GM23338 (cell line): ENCODE data around the gene TPP2. TPM values are rescaled to one million over a fixed set of nuclear protein-coding genes. Genes with fewer than 3 reads are reported as not detected.

Experiments
- ATAC-seq: fragments of 200-7000 bp; cut with Tn5 transposase; 3 replicates; pipeline ENCODE4 v1.9.1; 2020
- DNase-seq: peaks from one replicate; pipeline ENCODE4 v3.0.0-alpha.2; 2015; ENCODE audit warnings: low spot score
- H2AFZ ChIP-seq: fragments of 200-600 bp; sonication (generic); 2 replicates; pipeline ENCODE4 v1.8.0; 2016; ENCODE audit warnings: antibody characterized with exemption, mild to moderate bottlenecking, moderate library complexity
- H3F3A ChIP-seq: fragments of 200-600 bp; sonication (generic); replicated peaks from 2 replicates; pipeline ENCODE4 v1.8.0; 2017; ENCODE audit warnings: antibody characterized with exemption, mixed run types, low read depth
- H3K27ac ChIP-seq: fragments of 200-600 bp; sonication (generic); 2 replicates; pipeline ENCODE4 v1.6.1; 2016; ENCODE audit warnings: low read depth
- H3K27me3 ChIP-seq: fragments of 200-600 bp; sonication (generic); 2 replicates; pipeline ENCODE4 v1.8.0; 2016; ENCODE audit warnings: mild to moderate bottlenecking, mixed run types, moderate library complexity; ENCODE audit not compliant: insufficient read depth
- H3K36me3 ChIP-seq: fragments of 200-600 bp; sonication (generic); 2 replicates; pipeline ENCODE4 v1.8.0; 2016; ENCODE audit warnings: mild to moderate bottlenecking; ENCODE audit not compliant: insufficient read depth
- H3K4me1 ChIP-seq: fragments of 200-600 bp; sonication (generic); 2 replicates; pipeline ENCODE4 v1.8.0; 2016; ENCODE audit warnings: mild to moderate bottlenecking, moderate library complexity; ENCODE audit not compliant: insufficient read depth
- H3K4me2 ChIP-seq: fragments of 200-600 bp; sonication (generic); 2 replicates; pipeline ENCODE4 v1.7.1; 2017; ENCODE audit warnings: mixed run types
- H3K4me3 ChIP-seq: fragments of 200-600 bp; sonication (generic); 2 replicates; pipeline ENCODE4 v1.6.1; 2016; ENCODE audit warnings: mixed run types
- H3K79me2 ChIP-seq: fragments of 200-600 bp; sonication (generic); replicated peaks from 2 replicates; pipeline ENCODE4 v1.8.0; 2017; ENCODE audit warnings: mild to moderate bottlenecking; ENCODE audit not compliant: insufficient read depth
- H3K9me2 ChIP-seq: fragments of 200-600 bp; sonication (generic); 2 replicates; pipeline ENCODE4 v1.8.0; 2017; ENCODE audit not compliant: insufficient read depth
- H4K20me1 ChIP-seq: fragments of 200-600 bp; sonication (generic); replicated peaks from 2 replicates; pipeline ENCODE4 v1.8.0; 2017; ENCODE audit warnings: mild to moderate bottlenecking; ENCODE audit not compliant: insufficient read depth
- H3K27ac Mint-ChIP-seq: 2 replicates; pipeline ENCODE4 v1.8.0; 2020; ENCODE audit warnings: inconsistent platforms, mild to moderate bottlenecking, moderate library complexity, mixed read lengths
- H3K27me3 Mint-ChIP-seq: 3 replicates; pipeline ENCODE4 v1.8.0; 2022; ENCODE audit warnings: low read depth, mild to moderate bottlenecking, moderate library complexity, mixed read lengths, inconsistent platforms; ENCODE audit not compliant: insufficient read depth, poor library complexity
- H3K36me3 Mint-ChIP-seq: 3 replicates; pipeline ENCODE4 v1.8.0; 2021; ENCODE audit warnings: low read depth, mild to moderate bottlenecking, inconsistent platforms, moderate library complexity, mixed read lengths
- H3K4me1 Mint-ChIP-seq: 3 replicates; pipeline ENCODE4 v1.8.0; 2020; ENCODE audit warnings: mild to moderate bottlenecking, inconsistent platforms, mixed read lengths
- H3K4me3 Mint-ChIP-seq: 3 replicates; pipeline ENCODE4 v1.8.0; 2021; ENCODE audit warnings: moderate library complexity, mild to moderate bottlenecking, inconsistent platforms, mixed read lengths
- H3K9me3 Mint-ChIP-seq: 3 replicates; pipeline ENCODE4 v1.8.0; 2020; ENCODE audit warnings: moderate library complexity, mild to moderate bottlenecking, inconsistent platforms, mixed read lengths
- EZH2 ChIP-seq: fragments of 200-600 bp; sonication (generic); IDR thresholded peaks from one replicate; pipeline ENCODE4 v1.8.0; 2017; ENCODE audit warnings: antibody characterized with exemption, mild to moderate bottlenecking, low read depth; ENCODE audit not compliant: unreplicated experiment
- JUNB ChIP-seq: IDR thresholded peaks from one replicate; pipeline ENCODE4 v1.6.1; 2016; ENCODE audit warnings: antibody characterized with exemption; ENCODE audit not compliant: unreplicated experiment
- NANOG ChIP-seq: IDR thresholded peaks from 2 replicates; pipeline ENCODE4 v1.6.1; 2016; ENCODE audit warnings: antibody characterized with exemption, borderline replicate concordance
- POLR2AphosphoS5 ChIP-seq: IDR thresholded peaks from 2 replicates; pipeline ENCODE4 v1.6.1; 2016; ENCODE audit warnings: antibody characterized with exemption, low read depth
- ZNF331 ChIP-seq: fragments of 250-450 bp; sonication (Bioruptor Pico); IDR thresholded peaks from 2 replicates; pipeline ENCODE4 v1.5.0; 2020; ENCODE audit warnings: low read depth, mild to moderate bottlenecking, moderate library complexity
- polyA plus RNA-seq: library from polyadenylated mRNA; unstranded; fragments of >200 nt; fragmentation: Nextera tagmentation; extraction: Ambion mirVana; gene quantifications from 2 replicates; pipeline ENCODE4 v1.2.1, GENCODE V29; 2016
- total RNA-seq: library from RNA; depleted of rRNA; stranded (reverse); fragments of >200 nt; shearing (Covaris generic); gene quantifications from 2 replicates; pipeline ENCODE4 v1.2.3, GENCODE V29; 2014
- TF ChIP-seq, protein P1 (sequence below): IDR thresholded peaks from one replicate; pipeline ENCODE4 v1.6.1; 2018; ENCODE audit warnings: antibody characterized with exemption; ENCODE audit not compliant: unreplicated experiment
- TF ChIP-seq, protein P2 (sequence below), 2 experiments: fragments of 200-600 bp in 1 of 2; sonication (generic) in 1 of 2; conservative IDR thresholded peaks; 2 replicates each; pipeline versions ENCODE4 v1.5.1 to v1.6.1; 2016 to 2017; ENCODE audit warnings: antibody characterized with exemption in 2 of 2, low read depth in 2 of 2, mild to moderate bottlenecking in 2 of 2, moderate library complexity in 1 of 2
- TF ChIP-seq, protein P3 (sequence below): fragments of 250-450 bp; sonication (Bioruptor Pico); IDR thresholded peaks from 2 replicates; pipeline ENCODE4 v1.5.0; 2020; ENCODE audit warnings: mild to moderate bottlenecking, moderate library complexity

TPP2 gene
- total and polyA plus RNA-seq, 2 experiments from 2014 or later = 56.6 to 111 TPM

DNA sequence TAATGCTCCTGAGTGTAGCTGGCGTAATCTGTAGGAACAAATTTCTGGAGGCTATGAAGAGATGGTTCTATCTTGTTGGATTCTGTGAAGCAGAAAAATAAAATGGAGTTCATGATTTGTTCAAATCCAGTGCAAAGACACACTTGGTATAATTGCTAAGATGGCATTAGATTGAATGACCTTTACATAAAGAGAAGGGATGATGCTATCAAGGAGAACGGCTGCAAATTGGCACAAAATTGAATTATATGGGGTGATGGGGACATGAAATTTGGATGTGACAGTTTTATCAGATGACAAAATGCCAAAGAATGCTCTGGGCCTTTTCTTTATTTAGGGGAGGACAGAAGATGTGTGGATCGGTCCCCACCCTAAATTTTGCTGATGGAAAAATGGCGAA, 94.1 kb downstream of the TPP2 start:
- DNase-seq (no peak), ATAC-seq (no peak)
- H4K20me1 ChIP-seq = no peaks in the 10 kb centered on the region
- Mint-ChIP-seq H3K4me1 (peaks cover 45% of the 10 kb centered on the region), H3K36me3 (no peaks in the 10 kb centered on the region), H3K27ac (no peak overlapping the region), H3K9me3 (no peaks in the 10 kb centered on the region), H3K27me3 (peaks cover 3% of the 10 kb centered on the region), H3K4me3 (no peak overlapping the region)
- no peak overlapping the region for H3K4me3 ChIP-seq
- TF ChIP-seq JUNB = no peak
- TF ChIP-seq, protein P1, sequence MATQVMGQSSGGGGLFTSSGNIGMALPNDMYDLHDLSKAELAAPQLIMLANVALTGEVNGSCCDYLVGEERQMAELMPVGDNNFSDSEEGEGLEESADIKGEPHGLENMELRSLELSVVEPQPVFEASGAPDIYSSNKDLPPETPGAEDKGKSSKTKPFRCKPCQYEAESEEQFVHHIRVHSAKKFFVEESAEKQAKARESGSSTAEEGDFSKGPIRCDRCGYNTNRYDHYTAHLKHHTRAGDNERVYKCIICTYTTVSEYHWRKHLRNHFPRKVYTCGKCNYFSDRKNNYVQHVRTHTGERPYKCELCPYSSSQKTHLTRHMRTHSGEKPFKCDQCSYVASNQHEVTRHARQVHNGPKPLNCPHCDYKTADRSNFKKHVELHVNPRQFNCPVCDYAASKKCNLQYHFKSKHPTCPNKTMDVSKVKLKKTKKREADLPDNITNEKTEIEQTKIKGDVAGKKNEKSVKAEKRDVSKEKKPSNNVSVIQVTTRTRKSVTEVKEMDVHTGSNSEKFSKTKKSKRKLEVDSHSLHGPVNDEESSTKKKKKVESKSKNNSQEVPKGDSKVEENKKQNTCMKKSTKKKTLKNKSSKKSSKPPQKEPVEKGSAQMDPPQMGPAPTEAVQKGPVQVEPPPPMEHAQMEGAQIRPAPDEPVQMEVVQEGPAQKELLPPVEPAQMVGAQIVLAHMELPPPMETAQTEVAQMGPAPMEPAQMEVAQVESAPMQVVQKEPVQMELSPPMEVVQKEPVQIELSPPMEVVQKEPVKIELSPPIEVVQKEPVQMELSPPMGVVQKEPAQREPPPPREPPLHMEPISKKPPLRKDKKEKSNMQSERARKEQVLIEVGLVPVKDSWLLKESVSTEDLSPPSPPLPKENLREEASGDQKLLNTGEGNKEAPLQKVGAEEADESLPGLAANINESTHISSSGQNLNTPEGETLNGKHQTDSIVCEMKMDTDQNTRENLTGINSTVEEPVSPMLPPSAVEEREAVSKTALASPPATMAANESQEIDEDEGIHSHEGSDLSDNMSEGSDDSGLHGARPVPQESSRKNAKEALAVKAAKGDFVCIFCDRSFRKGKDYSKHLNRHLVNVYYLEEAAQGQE = no peak
- no peak for TF ChIP-seq EZH2
- TF ChIP-seq, protein P2, sequence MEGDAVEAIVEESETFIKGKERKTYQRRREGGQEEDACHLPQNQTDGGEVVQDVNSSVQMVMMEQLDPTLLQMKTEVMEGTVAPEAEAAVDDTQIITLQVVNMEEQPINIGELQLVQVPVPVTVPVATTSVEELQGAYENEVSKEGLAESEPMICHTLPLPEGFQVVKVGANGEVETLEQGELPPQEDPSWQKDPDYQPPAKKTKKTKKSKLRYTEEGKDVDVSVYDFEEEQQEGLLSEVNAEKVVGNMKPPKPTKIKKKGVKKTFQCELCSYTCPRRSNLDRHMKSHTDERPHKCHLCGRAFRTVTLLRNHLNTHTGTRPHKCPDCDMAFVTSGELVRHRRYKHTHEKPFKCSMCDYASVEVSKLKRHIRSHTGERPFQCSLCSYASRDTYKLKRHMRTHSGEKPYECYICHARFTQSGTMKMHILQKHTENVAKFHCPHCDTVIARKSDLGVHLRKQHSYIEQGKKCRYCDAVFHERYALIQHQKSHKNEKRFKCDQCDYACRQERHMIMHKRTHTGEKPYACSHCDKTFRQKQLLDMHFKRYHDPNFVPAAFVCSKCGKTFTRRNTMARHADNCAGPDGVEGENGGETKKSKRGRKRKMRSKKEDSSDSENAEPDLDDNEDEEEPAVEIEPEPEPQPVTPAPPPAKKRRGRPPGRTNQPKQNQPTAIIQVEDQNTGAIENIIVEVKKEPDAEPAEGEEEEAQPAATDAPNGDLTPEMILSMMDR (conservative IDR thresholded peaks at IDR 0.05; ENCODE audit: low read depth in 2 of 2) = no peak
- TF ChIP-seq NANOG = no peak
- TF ChIP-seq POLR2AphosphoS5 = no peak
- TF ChIP-seq ZNF331 = no peak
- no peak overlapping the region for H2AFZ ChIP-seq
- H3K4me2 ChIP-seq = no peak overlapping the region
- H3K4me1 ChIP-seq = peaks cover 30% of the 10 kb centered on the region
- no peaks in the 10 kb centered on the region for H3K79me2 ChIP-seq
- no peaks in the 10 kb centered on the region for H3K36me3 ChIP-seq
- no peaks in the 10 kb centered on the region for H3F3A ChIP-seq
- H3K27ac ChIP-seq = no peak overlapping the region
- no peaks in the 10 kb centered on the region for H3K27me3 ChIP-seq
- H3K9me2 ChIP-seq = no peaks in the 10 kb centered on the region

DNA sequence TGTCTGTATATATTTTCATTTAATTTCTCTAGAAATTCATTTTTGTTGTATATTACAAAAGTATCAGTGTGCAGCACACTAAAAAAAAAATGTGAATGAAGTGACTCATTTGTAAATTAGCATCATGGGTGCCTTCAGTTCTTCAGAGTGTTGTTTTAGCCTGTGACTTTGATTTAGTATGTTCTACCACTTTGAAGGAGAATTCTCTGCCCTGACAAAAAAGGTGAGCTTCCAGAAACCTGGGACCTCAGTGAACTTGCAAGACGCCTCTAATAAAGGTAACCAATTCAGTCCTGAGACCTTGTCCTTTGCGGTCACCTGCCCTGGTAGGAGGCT, 95.7 kb downstream of the TPP2 start:
- H3K79me2 ChIP-seq = no peaks in the 10 kb centered on the region
- no peak overlapping the region for H3K27ac ChIP-seq
- H3F3A ChIP-seq = no peaks in the 10 kb centered on the region
- Mint-ChIP-seq H3K9me3 (no peaks in the 10 kb centered on the region), H3K4me3 (no peak overlapping the region), H3K36me3 (no peaks in the 10 kb centered on the region), H3K4me1 (peaks cover 35% of the 10 kb centered on the region), H3K27ac (no peak overlapping the region), H3K27me3 (peaks cover 3% of the 10 kb centered on the region)
- no peaks in the 10 kb centered on the region for H3K36me3 ChIP-seq
- H4K20me1 ChIP-seq = no peaks in the 10 kb centered on the region
- peaks cover 24% of the 10 kb centered on the region for H3K4me1 ChIP-seq
- H3K27me3 ChIP-seq = no peaks in the 10 kb centered on the region
- DNase-seq = no peak
- H3K4me2 ChIP-seq = peak overlapping the region; percentile 56; the same call in 1 of the 2 replicates
- no peak for ATAC-seq
- H2AFZ ChIP-seq = 0 out of 2 replicates have a peak overlapping the region, but pooled peaks have one; percentile 88
- H3K4me3 ChIP-seq = no peak overlapping the region
- no peaks in the 10 kb centered on the region for H3K9me2 ChIP-seq
- TF ChIP-seq, protein P3, sequence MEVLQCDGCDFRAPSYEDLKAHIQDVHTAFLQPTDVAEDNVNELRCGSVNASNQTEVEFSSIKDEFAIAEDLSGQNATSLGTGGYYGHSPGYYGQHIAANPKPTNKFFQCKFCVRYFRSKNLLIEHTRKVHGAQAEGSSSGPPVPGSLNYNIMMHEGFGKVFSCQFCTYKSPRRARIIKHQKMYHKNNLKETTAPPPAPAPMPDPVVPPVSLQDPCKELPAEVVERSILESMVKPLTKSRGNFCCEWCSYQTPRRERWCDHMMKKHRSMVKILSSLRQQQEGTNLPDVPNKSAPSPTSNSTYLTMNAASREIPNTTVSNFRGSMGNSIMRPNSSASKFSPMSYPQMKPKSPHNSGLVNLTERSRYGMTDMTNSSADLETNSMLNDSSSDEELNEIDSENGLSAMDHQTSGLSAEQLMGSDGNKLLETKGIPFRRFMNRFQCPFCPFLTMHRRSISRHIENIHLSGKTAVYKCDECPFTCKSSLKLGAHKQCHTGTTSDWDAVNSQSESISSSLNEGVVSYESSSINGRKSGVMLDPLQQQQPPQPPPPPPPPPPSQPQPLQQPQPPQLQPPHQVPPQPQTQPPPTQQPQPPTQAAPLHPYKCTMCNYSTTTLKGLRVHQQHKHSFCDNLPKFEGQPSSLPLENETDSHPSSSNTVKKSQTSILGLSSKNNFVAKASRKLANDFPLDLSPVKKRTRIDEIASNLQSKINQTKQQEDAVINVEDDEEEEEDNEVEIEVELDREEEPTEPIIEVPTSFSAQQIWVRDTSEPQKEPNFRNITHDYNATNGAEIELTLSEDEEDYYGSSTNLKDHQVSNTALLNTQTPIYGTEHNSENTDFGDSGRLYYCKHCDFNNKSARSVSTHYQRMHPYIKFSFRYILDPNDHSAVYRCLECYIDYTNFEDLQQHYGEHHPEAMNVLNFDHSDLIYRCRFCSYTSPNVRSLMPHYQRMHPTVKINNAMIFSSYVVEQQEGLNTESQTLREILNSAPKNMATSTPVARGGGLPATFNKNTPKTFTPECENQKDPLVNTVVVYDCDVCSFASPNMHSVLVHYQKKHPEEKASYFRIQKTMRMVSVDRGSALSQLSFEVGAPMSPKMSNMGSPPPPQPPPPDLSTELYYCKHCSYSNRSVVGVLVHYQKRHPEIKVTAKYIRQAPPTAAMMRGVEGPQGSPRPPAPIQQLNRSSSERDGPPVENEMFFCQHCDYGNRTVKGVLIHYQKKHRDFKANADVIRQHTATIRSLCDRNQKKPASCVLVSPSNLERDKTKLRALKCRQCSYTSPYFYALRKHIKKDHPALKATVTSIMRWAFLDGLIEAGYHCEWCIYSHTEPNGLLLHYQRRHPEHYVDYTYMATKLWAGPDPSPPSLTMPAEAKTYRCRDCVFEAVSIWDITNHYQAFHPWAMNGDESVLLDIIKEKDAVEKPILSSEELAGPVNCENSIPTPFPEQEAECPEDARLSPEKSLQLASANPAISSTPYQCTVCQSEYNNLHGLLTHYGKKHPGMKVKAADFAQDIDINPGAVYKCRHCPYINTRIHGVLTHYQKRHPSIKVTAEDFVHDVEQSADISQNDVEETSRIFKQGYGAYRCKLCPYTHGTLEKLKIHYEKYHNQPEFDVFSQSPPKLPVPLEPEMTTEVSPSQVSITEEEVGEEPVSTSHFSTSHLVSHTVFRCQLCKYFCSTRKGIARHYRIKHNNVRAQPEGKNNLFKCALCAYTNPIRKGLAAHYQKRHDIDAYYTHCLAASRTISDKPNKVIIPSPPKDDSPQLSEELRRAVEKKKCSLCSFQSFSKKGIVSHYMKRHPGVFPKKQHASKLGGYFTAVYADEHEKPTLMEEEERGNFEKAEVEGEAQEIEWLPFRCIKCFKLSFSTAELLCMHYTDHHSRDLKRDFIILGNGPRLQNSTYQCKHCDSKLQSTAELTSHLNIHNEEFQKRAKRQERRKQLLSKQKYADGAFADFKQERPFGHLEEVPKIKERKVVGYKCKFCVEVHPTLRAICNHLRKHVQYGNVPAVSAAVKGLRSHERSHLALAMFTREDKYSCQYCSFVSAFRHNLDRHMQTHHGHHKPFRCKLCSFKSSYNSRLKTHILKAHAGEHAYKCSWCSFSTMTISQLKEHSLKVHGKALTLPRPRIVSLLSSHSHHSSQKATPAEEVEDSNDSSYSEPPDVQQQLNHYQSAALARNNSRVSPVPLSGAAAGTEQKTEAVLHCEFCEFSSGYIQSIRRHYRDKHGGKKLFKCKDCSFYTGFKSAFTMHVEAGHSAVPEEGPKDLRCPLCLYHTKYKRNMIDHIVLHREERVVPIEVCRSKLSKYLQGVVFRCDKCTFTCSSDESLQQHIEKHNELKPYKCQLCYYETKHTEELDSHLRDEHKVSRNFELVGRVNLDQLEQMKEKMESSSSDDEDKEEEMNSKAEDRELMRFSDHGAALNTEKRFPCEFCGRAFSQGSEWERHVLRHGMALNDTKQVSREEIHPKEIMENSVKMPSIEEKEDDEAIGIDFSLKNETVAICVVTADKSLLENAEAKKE (CRISPR knock-in tag) = no peak
